Dedifferentiated amniotic fluid mesenchymal stem cell (primary cell): Measurements from ENCODE around the gene QPCT.
"Not testable (repeated sequence)": the region's sequence is repeated elsewhere in the genome, so short reads cannot be mapped to it uniquely, and the experiment has no call there.

Experiments used
- DNase-seq: peaks from one replicate; pipeline ENCODE4 v3.0.0-alpha.2; 2016; ENCODE audit errors: extremely low spot score

The QPCT gene

DNA sequence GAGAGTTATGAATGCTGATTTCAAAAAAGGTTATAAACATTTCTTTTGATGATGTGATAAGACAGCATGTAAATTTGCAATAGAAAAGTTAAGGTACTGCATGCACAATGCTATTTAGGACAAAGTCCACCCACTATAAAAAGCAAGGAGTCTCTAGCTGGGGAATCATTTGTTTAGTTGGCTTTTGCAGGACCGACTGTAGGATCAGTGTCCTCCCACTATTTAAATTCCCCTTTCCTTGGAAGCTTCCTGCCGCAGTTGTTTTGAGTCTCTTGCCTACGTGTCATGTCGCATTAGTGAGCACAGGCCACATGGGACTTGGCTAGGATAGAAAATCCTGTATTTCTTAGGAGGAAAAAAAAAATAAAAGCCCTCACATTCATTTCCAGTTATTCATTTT lies 13.1 kb downstream of the QPCT start:
- DNase-seq, result no peak

DNA sequence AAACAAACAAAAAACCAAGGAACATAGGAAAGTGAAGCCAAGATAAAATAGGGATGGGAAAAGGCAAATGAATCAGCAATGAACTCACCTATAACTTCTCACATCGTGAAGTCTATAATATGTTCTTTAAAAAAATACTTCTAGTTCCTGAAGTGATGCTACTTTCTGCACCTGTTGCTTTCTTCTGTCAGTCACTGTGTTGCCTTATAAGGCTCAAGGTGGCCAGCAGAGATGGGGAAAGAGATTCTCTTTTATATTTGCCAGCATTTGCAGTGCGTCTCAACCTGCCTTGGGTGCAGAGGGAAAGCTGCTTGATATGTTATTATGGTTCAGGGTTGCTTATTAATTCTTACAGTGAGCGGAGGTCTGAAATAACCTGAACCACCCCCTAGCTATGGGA lies 14.0 kb downstream of the QPCT start:
- no peak for DNase-seq

DNA sequence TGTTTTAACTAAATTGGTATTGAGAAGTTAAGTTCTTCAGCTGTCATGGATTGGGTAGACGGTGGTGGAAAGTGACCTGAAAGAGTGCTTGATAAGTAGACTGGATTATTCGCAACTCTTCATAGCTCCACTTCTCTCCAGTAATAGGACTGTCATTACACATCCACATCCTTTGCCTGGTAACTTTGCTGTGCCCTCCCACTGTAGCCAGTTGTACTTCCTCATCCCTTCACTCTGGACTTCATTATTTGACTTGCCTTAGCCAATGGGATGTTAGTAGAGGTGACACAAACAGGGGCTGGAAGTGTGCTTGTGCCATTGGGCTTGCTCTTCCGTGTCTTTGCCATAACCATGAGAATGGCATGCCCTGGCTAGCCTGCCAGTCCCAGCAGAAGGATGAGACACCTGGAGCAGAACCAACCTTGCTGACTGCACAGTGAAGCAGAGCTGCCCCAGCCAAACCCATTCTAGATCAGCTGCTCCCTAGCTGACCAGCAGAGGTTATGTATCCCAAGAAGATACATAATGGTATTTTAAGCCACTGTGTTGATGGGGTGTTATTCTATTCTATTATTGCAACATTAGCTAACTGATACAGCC lies 16.9 kb downstream of the QPCT start:
- no peak for DNase-seq

GRCh38 chr2:37361994-37362698 lies 17.7 kb downstream of the QPCT start:
- DNase-seq, result no peak

- DNase-seq, result no peak
These were observed 19.9 kb downstream of the QPCT start for GRCh38 chr2:37364351-37364750.

DNA sequence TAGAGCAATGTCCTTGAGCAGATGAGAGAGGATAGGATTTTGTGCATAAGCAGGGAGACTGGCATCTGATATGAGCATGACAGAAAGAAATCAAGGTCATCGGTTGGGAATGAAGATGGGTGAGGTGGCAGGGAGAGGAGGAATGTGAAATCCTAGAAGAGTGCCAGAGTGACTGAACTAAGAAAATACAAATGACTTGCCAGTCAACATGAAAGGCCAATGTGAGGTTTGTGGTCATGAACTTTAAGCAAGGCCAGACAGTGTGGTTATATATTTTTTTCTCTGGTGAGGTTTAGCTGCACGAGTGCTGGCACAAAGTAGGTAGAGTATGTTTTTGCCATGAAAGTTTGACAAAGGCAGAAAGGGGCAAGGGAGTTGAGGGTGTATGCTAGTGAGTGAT lies 21.2 kb downstream of the QPCT start:
- DNase-seq, result no peak

- no peak for DNase-seq
These were observed 22.3 kb downstream of the QPCT start for GRCh38 chr2:37366773-37367172.

DNA sequence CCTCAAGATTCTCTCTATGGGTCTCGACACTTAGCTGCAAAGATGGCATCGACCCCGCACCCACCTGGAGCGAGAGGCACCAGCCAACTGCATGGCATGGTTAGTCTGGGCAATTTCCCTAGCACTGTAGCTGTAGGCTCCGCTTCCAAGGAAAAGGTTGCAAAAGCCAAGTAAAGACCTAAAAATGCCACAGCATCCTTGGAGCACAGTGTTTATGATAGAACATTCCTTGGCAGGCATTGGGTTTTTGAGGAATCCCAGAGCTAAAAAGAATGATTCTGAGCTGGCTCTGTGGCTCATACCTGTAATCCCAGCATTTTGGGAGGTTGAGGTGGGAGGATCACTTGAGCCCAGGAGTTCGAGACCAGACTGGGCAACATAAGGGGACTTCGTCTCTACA lies 22.9 kb downstream of the QPCT start:
- DNase-seq, result no peak

GRCh38 chr2:37367984-37368383 lies 23.6 kb downstream of the QPCT start:
- DNase-seq, result no peak

DNA sequence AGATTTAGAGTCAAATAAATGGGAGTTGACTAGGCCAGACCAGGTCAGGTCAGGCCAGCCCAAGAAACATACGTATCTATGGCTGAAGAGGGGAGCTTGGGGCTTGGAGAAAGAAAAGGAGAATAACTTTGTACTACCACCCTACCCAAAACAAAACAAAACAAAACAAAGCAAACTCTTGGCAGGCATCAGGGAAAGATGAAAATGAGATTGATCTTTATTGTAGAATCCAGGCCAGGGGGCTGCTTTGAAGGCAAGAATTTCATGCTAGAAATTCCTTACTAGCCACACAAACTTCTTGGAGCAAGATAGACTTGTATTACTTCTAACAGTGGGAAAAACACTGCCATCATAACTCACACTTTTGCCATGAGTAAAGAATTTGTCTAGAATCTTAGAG lies 26.2 kb downstream of the QPCT start:
- no peak for DNase-seq

GRCh38 chr2:37372000-37372399 lies 27.6 kb downstream of the QPCT start:
- DNase-seq, result no peak

GRCh38 chr2:37375741-37376288 lies 31.4 kb downstream of the QPCT start:
- no peak for DNase-seq

DNA sequence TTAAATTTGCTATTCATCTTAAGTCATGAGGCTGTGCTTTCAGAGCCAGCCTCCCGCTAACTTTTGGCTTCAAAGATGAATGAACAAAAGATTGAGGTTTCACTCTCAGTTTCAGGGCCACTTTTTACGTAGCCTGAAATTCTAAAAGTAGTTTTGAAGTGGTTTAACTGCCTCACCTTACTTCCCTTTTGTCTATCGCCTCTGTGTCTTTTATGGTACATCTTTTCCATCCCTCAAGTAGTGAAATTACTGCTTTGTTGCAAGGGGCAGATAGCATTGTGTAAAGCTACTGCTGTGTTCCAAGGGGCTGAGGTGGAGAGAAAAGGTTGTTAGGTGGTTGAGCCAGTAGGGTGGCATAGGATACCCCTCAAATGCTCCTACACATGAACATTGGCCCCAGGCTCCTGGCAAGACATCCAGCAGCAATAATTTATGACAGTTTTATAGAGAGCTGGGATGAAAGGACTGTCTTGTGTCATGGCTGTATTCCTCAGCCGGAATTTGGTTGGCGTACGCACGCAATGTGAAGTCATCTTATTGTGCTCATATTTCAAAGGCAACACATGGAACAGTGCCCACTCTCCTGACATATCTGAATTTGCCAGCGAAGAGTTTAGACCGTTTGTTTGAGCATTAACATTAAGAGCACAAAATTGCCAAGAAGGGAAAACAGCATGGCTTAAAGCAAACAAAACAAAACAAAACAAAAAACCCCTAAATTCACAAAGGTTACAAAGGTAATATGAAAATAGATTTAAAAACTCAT lies 32.2 kb downstream of the QPCT start:
- DNase-seq, result peak; percentile 80

DNA sequence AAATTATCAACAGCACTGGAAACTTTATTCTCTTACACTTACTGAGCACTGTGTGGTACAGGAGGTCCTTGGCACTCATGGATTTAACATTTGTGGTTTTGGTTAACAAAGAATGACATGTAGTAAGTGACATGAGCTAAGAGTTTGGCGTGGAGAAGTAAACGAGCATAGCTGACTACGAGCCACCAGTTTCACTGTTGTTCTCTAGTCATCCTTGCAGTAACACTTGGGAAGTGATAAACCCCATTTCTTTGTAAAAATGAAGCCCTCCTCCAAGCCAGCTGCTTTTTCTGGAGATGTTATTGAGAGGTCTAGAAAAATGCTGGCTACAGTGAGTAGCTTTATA lies 32.7 kb downstream of the QPCT start:
- no peak for DNase-seq

- DNase-seq, result peak; percentile 42
These were observed 34.0 kb downstream of the QPCT start for GRCh38 chr2:37378411-37378810.

- DNase-seq, result no peak
These were observed 35.5 kb downstream of the QPCT start for GRCh38 chr2:37379881-37380296.

DNA sequence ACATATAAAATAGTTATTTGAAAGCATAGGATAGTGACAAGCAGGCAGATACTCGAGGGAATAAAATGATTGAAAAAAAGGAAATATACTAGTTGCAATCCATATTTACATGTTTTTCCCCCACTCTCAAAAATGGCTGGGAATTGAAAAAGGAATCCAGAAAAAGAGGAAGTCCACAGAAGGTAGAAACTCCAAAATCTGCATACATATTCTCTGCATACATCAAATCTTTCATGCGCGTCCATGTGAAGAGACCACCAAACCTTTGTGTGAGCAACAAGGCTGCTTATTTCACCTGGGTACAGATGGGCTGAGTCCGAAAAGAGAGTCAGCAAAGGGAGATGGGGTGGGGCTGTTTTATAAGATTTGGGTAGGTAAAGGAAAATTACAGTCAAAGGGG lies 36.4 kb downstream of the QPCT start:
- DNase-seq, result not testable (repeated sequence)

- DNase-seq, result not testable (repeated sequence)
These were observed 39.8 kb downstream of the QPCT start for GRCh38 chr2:37384261-37384660.

GRCh38 chr2:37387148-37387835 lies 42.9 kb downstream of the QPCT start:
- peak; percentile 31 for DNase-seq

DNA sequence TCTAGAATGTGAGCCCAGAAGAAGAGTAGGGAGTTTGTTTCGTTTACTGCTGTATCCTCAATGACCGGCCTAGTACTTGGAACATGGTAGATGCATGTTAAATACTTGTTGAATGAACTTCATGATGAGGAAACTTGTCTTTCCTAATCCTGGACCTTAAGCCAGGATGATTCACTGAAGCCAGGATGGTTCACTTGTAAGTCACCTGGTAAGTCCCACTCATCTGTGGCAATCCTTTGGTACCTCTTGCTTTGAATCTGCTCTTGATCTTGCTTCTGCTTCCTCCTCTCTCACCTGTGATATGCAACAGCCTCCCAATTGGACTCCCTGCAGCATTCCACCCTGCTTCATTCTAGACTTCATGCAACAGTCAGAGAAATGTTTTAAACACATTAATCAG lies 43.6 kb downstream of the QPCT start:
- DNase-seq, result no peak

DNA sequence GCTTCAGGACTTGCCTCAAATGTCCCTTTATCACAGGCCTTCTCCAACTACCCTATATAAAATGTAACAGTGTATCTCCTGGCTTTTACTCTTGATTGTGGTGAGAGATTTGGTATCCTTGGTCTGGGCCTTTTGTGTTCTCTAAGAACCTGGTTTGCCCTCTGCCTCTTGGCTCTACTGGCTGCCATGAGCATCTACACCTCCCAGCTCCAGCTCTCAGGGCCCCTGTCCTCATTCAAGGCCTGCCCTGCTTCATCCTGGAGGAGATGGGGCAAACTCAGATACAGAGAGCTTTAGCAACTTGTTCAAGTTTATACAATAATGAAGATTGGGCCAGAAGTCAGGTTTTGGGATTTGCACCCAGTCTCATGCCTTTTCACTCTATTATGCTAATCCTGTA lies 45.0 kb downstream of the QPCT start:
- DNase-seq, result no peak
